Thoracic aorta (tissue), 2 donors: Measurements from ENCODE around the gene MAGEB1. TPM values are rescaled to one million over a fixed set of nuclear protein-coding genes. Genes with fewer than 3 reads are reported as not detected.

ENCODE experiments used
- ATAC-seq: fragments of 150-250 bp; one replicate; pipeline ENCODE4 v1.8.0; 2017; ENCODE audit warnings: low read depth; ENCODE audit not compliant: insufficient number of reproducible peaks, low FRiP score
- DNase-seq: peaks from one replicate; pipeline ENCODE4 v3.0.0-alpha.2; 2020; ENCODE audit warnings: low spot score
- H3K27ac ChIP-seq, 2 donors: fragments of 200-600 bp; sonication (generic); 1 replicate in 1 of 2; 2 replicates in 1 of 2; pipeline ENCODE4 v1.5.1; 2016; ENCODE audit warnings: mild to moderate bottlenecking in 2 of 2, moderate library complexity in 2 of 2
- H3K27me3 ChIP-seq: fragments of 200-600 bp; sonication (generic); replicated peaks from 2 replicates; pipeline ENCODE4 v1.6.0; 2016; ENCODE audit warnings: mild to moderate bottlenecking; ENCODE audit not compliant: insufficient read depth
- H3K36me3 ChIP-seq: fragments of 200-600 bp; sonication (generic); one replicate; pipeline ENCODE4 v1.5.1; 2016
- H3K4me1 ChIP-seq, 2 donors: fragments of 200-600 bp; sonication (generic); 1 replicate in 1 of 2; 2 replicates in 1 of 2; pipeline versions ENCODE4 v1.5.1 to v1.6.0; 2016; ENCODE audit warnings: low read depth in 2 of 2, mild to moderate bottlenecking in 1 of 2; ENCODE audit not compliant: control insufficient read depth in 1 of 2
- H3K4me3 ChIP-seq: fragments of 200-600 bp; sonication (generic); 2 replicates; pipeline ENCODE4 v1.5.1; 2016; ENCODE audit warnings: mild to moderate bottlenecking
- H3K9me3 ChIP-seq: fragments of 200-600 bp; sonication (generic); 2 replicates; pipeline ENCODE4 v1.5.1; 2016
- total RNA-seq, 2 donors: library from RNA; depleted of rRNA; stranded (reverse); fragments of >200 nt; gene quantifications; one replicate each; pipeline versions ENCODE4 v1.1.0 to v1.2.3, GENCODE V29; 2016
- TF ChIP-seq, protein P1 (sequence below): fragments of 200-600 bp; sonication (generic); IDR thresholded peaks from one replicate; pipeline ENCODE4 v1.5.1; 2019; ENCODE audit warnings: antibody characterized with exemption

Gene MAGEB1
- total RNA-seq, 2 donors from 2014 or later: not detected

- no peaks in the 10 kb centered on the region for H3K4me1 ChIP-seq
- H3K27me3 ChIP-seq: no peaks in the 10 kb centered on the region
- H3K4me3 ChIP-seq: no peak overlapping the region
- TF ChIP-seq, protein P1, sequence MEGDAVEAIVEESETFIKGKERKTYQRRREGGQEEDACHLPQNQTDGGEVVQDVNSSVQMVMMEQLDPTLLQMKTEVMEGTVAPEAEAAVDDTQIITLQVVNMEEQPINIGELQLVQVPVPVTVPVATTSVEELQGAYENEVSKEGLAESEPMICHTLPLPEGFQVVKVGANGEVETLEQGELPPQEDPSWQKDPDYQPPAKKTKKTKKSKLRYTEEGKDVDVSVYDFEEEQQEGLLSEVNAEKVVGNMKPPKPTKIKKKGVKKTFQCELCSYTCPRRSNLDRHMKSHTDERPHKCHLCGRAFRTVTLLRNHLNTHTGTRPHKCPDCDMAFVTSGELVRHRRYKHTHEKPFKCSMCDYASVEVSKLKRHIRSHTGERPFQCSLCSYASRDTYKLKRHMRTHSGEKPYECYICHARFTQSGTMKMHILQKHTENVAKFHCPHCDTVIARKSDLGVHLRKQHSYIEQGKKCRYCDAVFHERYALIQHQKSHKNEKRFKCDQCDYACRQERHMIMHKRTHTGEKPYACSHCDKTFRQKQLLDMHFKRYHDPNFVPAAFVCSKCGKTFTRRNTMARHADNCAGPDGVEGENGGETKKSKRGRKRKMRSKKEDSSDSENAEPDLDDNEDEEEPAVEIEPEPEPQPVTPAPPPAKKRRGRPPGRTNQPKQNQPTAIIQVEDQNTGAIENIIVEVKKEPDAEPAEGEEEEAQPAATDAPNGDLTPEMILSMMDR: no peak
- DNase-seq: no peak
- no peak for ATAC-seq
- no peak overlapping the region for H3K27ac ChIP-seq
- no peaks in the 10 kb centered on the region for H3K36me3 ChIP-seq
- H3K9me3 ChIP-seq: no peaks in the 10 kb centered on the region
Observed at GRCh38 chrX:30248854-30249253, 1.9 kb downstream of the MAGEB1 start.

GRCh38 chrX:30253257-30253656 lies 6.3 kb downstream of the MAGEB1 start:
- DNase-seq (no peak), ATAC-seq (no peak)
- no peaks in the 10 kb centered on the region for H3K9me3 ChIP-seq
- H3K27ac ChIP-seq: no peak overlapping the region
- TF ChIP-seq, protein P1: no peak
- H3K4me3 ChIP-seq: no peak overlapping the region
- no peaks in the 10 kb centered on the region for H3K4me1 ChIP-seq
- H3K27me3 ChIP-seq: no peaks in the 10 kb centered on the region
- H3K36me3 ChIP-seq: no peaks in the 10 kb centered on the region

DNA sequence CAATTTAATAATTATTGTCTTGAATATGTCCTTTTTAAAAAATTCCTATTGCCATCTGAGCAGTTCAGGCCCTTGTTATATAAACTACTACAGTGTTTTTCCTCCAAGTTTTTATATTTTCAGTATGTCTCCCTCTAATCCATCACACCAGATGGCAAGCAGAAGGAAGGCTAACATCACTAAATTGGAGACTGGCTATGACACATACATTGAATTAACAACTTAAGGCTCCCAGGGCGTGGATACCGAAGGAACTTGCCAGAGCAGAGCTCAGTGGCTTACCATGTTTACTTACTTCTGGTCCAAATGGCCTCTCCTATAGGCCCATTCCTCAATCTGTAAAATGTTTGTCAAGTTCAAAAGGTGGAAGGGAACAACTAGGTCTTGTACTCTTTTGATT lies 13.0 kb downstream of the MAGEB1 start:
- H3K36me3 ChIP-seq: no peaks in the 10 kb centered on the region
- no peak overlapping the region for H3K4me3 ChIP-seq
- no peak for DNase-seq
- ATAC-seq: no peak
- no peaks in the 10 kb centered on the region for H3K4me1 ChIP-seq
- H3K27me3 ChIP-seq: no peaks in the 10 kb centered on the region
- H3K9me3 ChIP-seq: no peaks in the 10 kb centered on the region
- TF ChIP-seq, protein P1: no peak
- H3K27ac ChIP-seq: no peak overlapping the region

DNA sequence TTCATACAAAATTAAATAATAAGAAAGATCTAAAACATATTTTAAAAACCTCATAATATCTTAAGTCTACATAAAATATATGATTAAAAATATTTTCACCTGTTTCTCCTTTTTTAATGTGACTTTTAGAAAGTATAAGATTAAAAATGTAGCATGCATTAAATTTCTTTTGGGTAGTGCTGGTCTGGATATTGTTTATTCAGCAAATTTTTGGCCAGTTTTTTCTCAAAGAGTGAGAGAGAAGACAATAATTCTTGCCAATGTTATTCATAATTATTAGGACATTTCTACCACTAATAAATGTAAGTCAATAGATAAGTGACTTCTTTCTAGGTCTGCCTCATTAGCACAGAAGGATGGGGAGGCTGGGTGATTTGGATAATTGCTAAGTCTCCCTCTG lies 14.1 kb downstream of the MAGEB1 start:
- ATAC-seq: no peak
- H3K4me1 ChIP-seq: no peaks in the 10 kb centered on the region
- no peaks in the 10 kb centered on the region for H3K27me3 ChIP-seq
- TF ChIP-seq, protein P1: no peak
- H3K27ac ChIP-seq: no peak overlapping the region
- H3K9me3 ChIP-seq: no peaks in the 10 kb centered on the region
- H3K36me3 ChIP-seq: no peaks in the 10 kb centered on the region
- no peak overlapping the region for H3K4me3 ChIP-seq
- no peak for DNase-seq

GRCh38 chrX:30262763-30263162 lies 15.8 kb downstream of the MAGEB1 start:
- DNase-seq: no peak
- no peaks in the 10 kb centered on the region for H3K9me3 ChIP-seq
- no peaks in the 10 kb centered on the region for H3K27me3 ChIP-seq
- H3K4me1 ChIP-seq: no peaks in the 10 kb centered on the region
- no peak overlapping the region for H3K4me3 ChIP-seq
- ATAC-seq: no peak
- TF ChIP-seq, protein P1: no peak
- H3K36me3 ChIP-seq: no peaks in the 10 kb centered on the region
- no peak overlapping the region for H3K27ac ChIP-seq
